PFSK-1 (cell line): ENCODE measurements around the gene MYH14.

Experiments
- FOXP2 ChIP-seq: optimal IDR thresholded peaks from 2 replicates; pipeline ENCODE3; 2011; ENCODE audit warnings: borderline replicate concordance, control low read depth, inconsistent platforms; ENCODE audit not compliant: insufficient read depth; ENCODE audit errors: extremely low read length, extremely low read depth
- POLR2AphosphoS5 ChIP-seq: IDR thresholded peaks from 2 replicates; pipeline ENCODE4 v1.6.1; 2012; ENCODE audit warnings: low read depth, mild to moderate bottlenecking, control low read depth, low read length, moderate library complexity
- SIN3A ChIP-seq: IDR thresholded peaks from 2 replicates; pipeline ENCODE4 v1.6.1; 2012; ENCODE audit warnings: mild to moderate bottlenecking, low read length, moderate library complexity, borderline replicate concordance; ENCODE audit not compliant: insufficient read depth
- TAF1 ChIP-seq: IDR thresholded peaks from 2 replicates; pipeline ENCODE4 v1.6.1; 2012; ENCODE audit warnings: low read length, control low read depth, borderline replicate concordance; ENCODE audit not compliant: insufficient read depth
- TF ChIP-seq, protein P1 (sequence below), 2 experiments: IDR thresholded peaks; 2 replicates each; pipeline versions ENCODE4 v1.6.1 to v1.8.0; 2011 to 2012; ENCODE audit warnings: low read depth in 2 of 2, low read length in 2 of 2, control low read depth in 1 of 2, inconsistent platforms in 1 of 2, mild to moderate bottlenecking in 1 of 2, moderate library complexity in 1 of 2; ENCODE audit not compliant: insufficient read depth in 1 of 2

MYH14 gene

DNA sequence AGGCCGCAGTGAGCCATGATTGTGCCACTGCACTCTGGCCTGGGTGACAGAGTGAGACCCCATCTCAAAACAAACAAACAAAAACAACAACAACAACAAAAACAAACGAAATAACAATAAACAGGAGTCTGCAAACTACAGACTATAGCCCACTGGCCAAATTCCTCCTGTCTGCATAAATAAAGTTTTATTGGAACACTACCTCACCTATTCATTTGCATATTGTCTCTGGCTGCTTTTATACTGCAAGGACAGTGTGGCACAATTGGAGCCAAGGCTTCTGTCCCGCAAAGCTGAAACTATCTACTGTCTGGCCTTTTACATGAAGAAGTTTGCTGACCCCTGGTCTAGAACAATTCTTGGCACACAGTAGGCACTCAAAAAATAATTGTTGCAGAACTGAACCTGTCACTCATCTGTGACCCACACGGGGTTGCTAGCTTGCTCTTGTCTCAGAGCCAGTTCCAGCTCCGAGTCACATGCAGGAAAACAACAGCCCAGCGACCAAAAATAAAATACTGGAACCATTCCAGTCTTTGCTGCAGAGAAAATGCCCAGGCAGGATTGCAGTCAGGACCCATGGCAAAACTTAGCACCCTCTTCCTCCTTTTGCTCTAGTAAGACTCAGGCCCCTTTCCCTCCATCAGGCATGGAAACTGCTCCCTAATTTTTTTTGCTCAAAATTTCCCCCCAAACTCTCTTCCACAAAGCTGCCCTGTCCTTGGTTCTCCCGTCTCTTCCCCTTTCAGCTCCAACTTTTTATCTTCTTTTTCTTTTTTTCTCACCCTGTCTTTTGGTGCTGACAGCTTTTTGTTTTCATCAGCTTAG lies 4.8 kb upstream of the MYH14 start:
- TF ChIP-seq SIN3A (no peak), TAF1 (no peak), FOXP2 (no peak), POLR2AphosphoS5 (no peak)
- TF ChIP-seq, protein P1, sequence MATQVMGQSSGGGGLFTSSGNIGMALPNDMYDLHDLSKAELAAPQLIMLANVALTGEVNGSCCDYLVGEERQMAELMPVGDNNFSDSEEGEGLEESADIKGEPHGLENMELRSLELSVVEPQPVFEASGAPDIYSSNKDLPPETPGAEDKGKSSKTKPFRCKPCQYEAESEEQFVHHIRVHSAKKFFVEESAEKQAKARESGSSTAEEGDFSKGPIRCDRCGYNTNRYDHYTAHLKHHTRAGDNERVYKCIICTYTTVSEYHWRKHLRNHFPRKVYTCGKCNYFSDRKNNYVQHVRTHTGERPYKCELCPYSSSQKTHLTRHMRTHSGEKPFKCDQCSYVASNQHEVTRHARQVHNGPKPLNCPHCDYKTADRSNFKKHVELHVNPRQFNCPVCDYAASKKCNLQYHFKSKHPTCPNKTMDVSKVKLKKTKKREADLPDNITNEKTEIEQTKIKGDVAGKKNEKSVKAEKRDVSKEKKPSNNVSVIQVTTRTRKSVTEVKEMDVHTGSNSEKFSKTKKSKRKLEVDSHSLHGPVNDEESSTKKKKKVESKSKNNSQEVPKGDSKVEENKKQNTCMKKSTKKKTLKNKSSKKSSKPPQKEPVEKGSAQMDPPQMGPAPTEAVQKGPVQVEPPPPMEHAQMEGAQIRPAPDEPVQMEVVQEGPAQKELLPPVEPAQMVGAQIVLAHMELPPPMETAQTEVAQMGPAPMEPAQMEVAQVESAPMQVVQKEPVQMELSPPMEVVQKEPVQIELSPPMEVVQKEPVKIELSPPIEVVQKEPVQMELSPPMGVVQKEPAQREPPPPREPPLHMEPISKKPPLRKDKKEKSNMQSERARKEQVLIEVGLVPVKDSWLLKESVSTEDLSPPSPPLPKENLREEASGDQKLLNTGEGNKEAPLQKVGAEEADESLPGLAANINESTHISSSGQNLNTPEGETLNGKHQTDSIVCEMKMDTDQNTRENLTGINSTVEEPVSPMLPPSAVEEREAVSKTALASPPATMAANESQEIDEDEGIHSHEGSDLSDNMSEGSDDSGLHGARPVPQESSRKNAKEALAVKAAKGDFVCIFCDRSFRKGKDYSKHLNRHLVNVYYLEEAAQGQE (IDR thresholded peaks at IDR 0.05; ENCODE audit: insufficient read depth in 1 of 2, low read depth in 2 of 2, low read length in 2 of 2): no peak

DNA sequence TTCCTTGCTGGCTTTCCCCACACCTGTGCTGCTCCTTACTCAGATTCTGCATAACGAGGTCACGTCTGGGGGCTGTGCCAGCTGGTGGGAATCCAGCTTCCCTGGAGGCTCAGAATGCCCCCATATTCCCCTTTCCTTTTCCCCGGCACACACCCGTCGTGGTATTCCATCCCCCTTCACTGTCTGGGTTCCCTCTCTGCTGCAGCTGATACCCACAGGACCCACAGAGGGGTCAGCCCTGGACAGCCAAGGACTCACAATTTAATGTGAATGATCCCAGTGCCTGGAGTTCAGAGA lies 4.2 kb upstream of the MYH14 start:
- TF ChIP-seq FOXP2: no peak
- TF ChIP-seq SIN3A: no peak
- no peak for TF ChIP-seq TAF1
- TF ChIP-seq, protein P1 (IDR thresholded peaks at IDR 0.05; ENCODE audit: insufficient read depth in 1 of 2, low read depth in 2 of 2, low read length in 2 of 2): no peak
- no peak for TF ChIP-seq POLR2AphosphoS5

DNA sequence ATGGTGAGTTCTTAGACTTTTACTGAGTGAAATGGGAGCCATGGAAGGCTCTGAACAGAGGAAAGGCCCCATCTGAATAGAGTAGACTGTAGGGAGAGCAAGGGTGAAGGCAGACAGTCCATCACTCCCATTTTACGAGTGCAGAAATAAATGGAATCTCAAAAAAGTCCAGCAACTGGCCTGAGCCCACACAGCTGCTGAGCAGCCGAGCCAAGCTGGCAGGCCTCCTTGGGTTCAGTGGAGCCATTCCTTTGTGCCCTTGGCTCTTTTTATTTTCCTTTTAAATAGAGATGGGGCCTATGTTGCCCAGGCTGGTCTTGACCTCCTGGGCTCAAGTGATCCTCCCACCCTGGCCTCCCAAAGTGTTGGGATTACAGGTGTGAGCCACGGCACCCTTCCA lies 1.0 kb upstream of the MYH14 start:
- TF ChIP-seq FOXP2: no peak
- TF ChIP-seq, protein P1 (IDR thresholded peaks at IDR 0.05; ENCODE audit: insufficient read depth in 1 of 2, low read depth in 2 of 2, low read length in 2 of 2): no peak
- TF ChIP-seq POLR2AphosphoS5: no peak
- TF ChIP-seq TAF1: no peak
- no peak for TF ChIP-seq SIN3A

DNA sequence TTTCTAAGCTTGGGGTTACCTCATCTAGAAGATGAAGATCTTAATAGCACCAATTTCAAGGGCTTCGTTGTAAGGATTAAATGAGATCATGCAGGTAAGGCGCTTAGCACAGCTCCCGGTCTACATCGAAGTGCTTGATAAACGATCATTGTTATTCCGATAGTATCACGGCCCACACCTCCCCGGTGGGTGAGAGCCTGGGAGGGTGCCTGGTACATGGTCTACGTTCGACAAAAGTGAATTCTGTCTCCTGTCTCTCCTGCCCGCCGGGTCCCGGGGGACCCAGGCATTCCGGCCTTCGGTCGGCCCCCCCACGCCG lies 501 bp upstream of the MYH14 start:
- no peak for TF ChIP-seq POLR2AphosphoS5
- TF ChIP-seq TAF1: no peak
- no peak for TF ChIP-seq FOXP2
- no peak for TF ChIP-seq SIN3A
- TF ChIP-seq, protein P1 (IDR thresholded peaks at IDR 0.05; ENCODE audit: insufficient read depth in 1 of 2, low read depth in 2 of 2, low read length in 2 of 2): no peak
